Right lobe of liver (tissue), 4 donors: ENCODE data around the gene GALNT12.

Experiments used
- CTCF ChIP-seq, 4 donors: fragments of 200-600 bp in 3 of 4; fragments of 450-650 bp in 1 of 4; IDR thresholded peaks; one replicate each; pipeline versions ENCODE4 v1.5.1 to v1.8.0; 2016 to 2022; ENCODE audit warnings: antibody characterized with exemption in 4 of 4, mild to moderate bottlenecking in 2 of 4
- POLR2A ChIP-seq: fragments of 450-650 bp; IDR thresholded peaks from one replicate; pipeline ENCODE4 v1.6.1; 2017; ENCODE audit warnings: antibody characterized with exemption, mild to moderate bottlenecking
- donor health status: DM: no; HTN: no; CAD: no.
- donor health status: DM: no; HTN: no; CAD: no.
- donor health status: DM: no; HTN: yes; CAD: no.

DNA sequence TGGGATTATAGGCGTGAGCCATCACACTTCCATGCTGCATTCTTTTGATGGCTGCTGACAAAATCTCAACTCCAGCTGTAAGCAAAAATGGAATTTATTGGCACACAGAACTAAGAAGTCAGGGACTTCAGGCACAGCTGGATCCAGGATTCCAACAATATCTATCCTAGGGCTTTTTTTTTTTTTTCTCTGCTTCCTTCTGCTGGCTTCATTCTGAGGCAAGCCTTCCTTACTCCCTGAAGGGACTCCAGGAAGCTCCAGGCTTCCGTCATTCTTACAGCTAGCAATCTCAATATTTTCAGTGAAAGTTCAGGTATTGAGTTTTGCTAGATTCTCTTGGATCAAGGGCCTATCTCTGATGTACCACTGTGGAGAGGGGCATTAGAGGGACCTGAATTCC, 66.1 kb downstream of the GALNT12 start:
- no peak for TF ChIP-seq CTCF (IDR thresholded peaks at IDR 0.05)
- no peak for TF ChIP-seq POLR2A
